PC-9 (cell line): ENCODE data around the gene CTBP2. TPM values are rescaled to one million over a fixed set of nuclear protein-coding genes. Genes with fewer than 3 reads are reported as not detected.

Experiments
- BruUV-seq: library from RNA; stranded (reverse); fragments of 400-500 nt; replicated peaks from 2 replicates; lab custom pipeline; 2021; lab: Mats Ljungman, UMichigan
- CTCF ChIA-PET: fragments of 300-600 bp; sonication (Branson Sonifier 250); formaldehyde crosslinking; loops from one replicate; lab custom pipeline; 2022; ENCODE audit warnings: antibody characterized with exemption; lab: Charles Lee
- POLR2A ChIA-PET: fragments of 300-600 bp; sonication (Branson Sonifier 250); formaldehyde crosslinking; loops from one replicate; lab custom pipeline; 2022; ENCODE audit warnings: antibody characterized with exemption; ENCODE audit not compliant: unreplicated experiment; lab: Charles Lee
- DNase-seq, 2 experiments: peaks; one replicate each; pipeline versions ENCODE4 v3.0.0 to v3.0.0-alpha.2; 2015 to 2022; ENCODE audit warnings: mixed read lengths in 1 of 2
- H2AFZ ChIP-seq: fragments of 200-600 bp; sonication (generic); 2 replicates; pipeline ENCODE4 v1.8.1; 2017; ENCODE audit warnings: antibody characterized with exemption
- H3F3A ChIP-seq: fragments of 200-600 bp; sonication (generic); 2 replicates; pipeline ENCODE4 v1.8.1; 2017; ENCODE audit warnings: antibody characterized with exemption, mild to moderate bottlenecking, low read depth; ENCODE audit not compliant: insufficient read depth
- H3K27ac ChIP-seq: fragments of 200-600 bp; sonication (generic); 2 replicates; pipeline ENCODE4 v1.6.1; 2016; ENCODE audit warnings: mixed run types
- H3K27me3 ChIP-seq: fragments of 200-600 bp; sonication (generic); 2 replicates; pipeline ENCODE4 v1.6.1; 2016; ENCODE audit warnings: low read depth, mixed run types; ENCODE audit not compliant: insufficient read depth
- H3K36me3 ChIP-seq: fragments of 200-600 bp; sonication (generic); 2 replicates; pipeline ENCODE4 v1.6.1; 2016; ENCODE audit warnings: low read depth, mixed run types
- H3K4me1 ChIP-seq: fragments of 200-600 bp; sonication (generic); replicated peaks from 2 replicates; pipeline ENCODE4 v1.6.1; 2016; ENCODE audit warnings: mixed run types; ENCODE audit not compliant: insufficient read depth
- H3K4me2 ChIP-seq: fragments of 200-600 bp; sonication (generic); 2 replicates; pipeline ENCODE4 v1.6.1; 2017; ENCODE audit warnings: mixed run types
- H3K4me3 ChIP-seq: fragments of 200-600 bp; sonication (generic); 2 replicates; pipeline ENCODE4 v1.6.1; 2016; ENCODE audit warnings: mixed run types
- H3K79me2 ChIP-seq: fragments of 200-600 bp; sonication (generic); 2 replicates; pipeline ENCODE4 v1.6.1; 2017; ENCODE audit warnings: low read depth, mixed run types
- H3K9me2 ChIP-seq: fragments of 200-600 bp; sonication (generic); 2 replicates; pipeline ENCODE4 v1.8.1; 2017; ENCODE audit warnings: mild to moderate bottlenecking; ENCODE audit not compliant: insufficient read depth
- H3K9me3 ChIP-seq: fragments of 200-600 bp; sonication (generic); 2 replicates; pipeline ENCODE4 v1.8.1; 2016; ENCODE audit warnings: low read depth; ENCODE audit not compliant: insufficient read depth
- H4K20me1 ChIP-seq: fragments of 200-600 bp; sonication (generic); 2 replicates; pipeline ENCODE4 v1.8.1; 2017; ENCODE audit not compliant: insufficient read depth
- EZH2 ChIP-seq: fragments of 200-600 bp; sonication (generic); IDR thresholded peaks from 2 replicates; pipeline ENCODE4 v1.8.0; 2017; ENCODE audit warnings: antibody characterized with exemption, low read depth
- intact Hi-C: fragments of 100-400 bp; cut with micrococcal nuclease; formaldehyde crosslinking; loops from one replicate; pipeline ENCODE4 v1.10.0; 2022; ENCODE audit not compliant: unreplicated experiment
- total RNA-seq: library from RNA; stranded (reverse); gene quantifications from 2 replicates; pipeline ENCODE4 v1.2.3, GENCODE V29; 2021
- TF ChIP-seq, protein P1 (sequence below): fragments of 200-600 bp; sonication (generic); conservative IDR thresholded peaks from 2 replicates; pipeline ENCODE4 v1.6.1; 2017; ENCODE audit warnings: mixed run types, antibody characterized with exemption, mild to moderate bottlenecking, moderate library complexity

Gene CTBP2
- total RNA-seq, 1 experiment from 2014 or later: 60.5 TPM

DNA sequence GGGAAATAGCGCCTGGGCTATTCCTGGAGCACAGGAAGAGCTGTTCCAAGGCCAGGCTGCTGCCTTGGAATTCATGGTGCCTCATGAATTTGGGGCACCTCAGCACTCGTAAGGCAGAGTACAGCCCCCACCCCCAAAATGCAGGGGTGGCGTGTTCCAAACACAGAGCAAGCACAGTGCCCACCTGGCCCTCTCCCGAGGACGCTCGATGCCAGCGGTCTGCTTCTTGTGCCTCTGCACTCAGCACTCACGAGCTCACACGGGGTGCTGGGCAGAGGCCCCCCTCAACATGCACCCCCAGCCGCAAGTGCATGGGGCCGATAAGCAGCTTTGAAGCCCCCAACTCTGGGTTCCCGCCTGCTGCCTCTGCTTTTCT is 158.3 kb downstream of the CTBP2 start:
- no peaks in the 10 kb centered on the region for H3K27me3 ChIP-seq

DNA sequence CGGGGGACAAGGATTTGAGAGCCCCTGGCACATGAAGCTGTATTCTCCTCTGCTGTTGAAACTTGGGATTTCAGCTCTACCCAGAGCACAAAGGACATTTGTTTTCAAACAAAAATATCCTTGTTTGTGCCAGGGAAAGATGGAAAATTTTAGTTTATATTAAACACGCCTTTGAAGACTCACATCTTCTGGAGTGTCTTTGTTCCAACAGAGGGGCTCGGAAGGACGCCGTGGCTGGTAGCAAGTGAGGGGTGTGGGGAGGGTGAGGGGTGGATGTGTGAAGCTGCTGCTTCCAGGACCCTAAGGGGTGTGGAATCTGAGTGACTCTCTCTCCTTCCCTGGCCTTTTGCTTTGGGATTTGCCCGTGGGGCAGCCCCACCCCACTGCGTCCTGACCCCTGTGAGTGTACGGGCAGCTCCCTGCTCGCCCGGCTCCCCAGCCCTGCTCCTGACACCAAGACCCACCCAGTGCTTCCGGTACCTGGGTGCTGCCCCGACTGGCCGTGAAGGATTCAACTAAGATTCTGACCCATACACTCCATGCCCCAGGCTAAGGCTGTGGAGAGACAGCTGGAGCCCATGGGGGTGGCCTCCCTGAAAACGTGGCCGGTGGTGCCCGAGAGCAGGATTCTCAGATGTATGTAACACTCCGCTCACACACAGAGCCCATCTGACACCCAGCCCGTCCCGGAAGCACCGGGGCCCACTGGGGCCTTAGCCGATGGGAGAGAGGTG is 158.9 kb downstream of the CTBP2 start:
- intact Hi-C loops: no loop called here
- DNase-seq: no peak
- Histone ChIP-seq H3K36me3 (no peaks in the 10 kb centered on the region), H3K9me2 (no peaks in the 10 kb centered on the region), H3K27me3 (no peaks in the 10 kb centered on the region), H3K27ac (no peak overlapping the region), H3K4me2 (no peak overlapping the region), H2AFZ (no peak overlapping the region), H4K20me1 (peaks cover 10% of the 10 kb centered on the region), H3K4me3 (no peak overlapping the region), H3K4me1 (no peaks in the 10 kb centered on the region), H3K9me3 (no peaks in the 10 kb centered on the region), H3K79me2 (no peaks in the 10 kb centered on the region; the same call in 1 of the 2 replicates), H3F3A (no peaks in the 10 kb centered on the region)
- CTCF ChIA-PET: no interaction called here
- POLR2A ChIA-PET: no interaction called here
- BruUV-seq: no TSS peak
- TF ChIP-seq, protein P1, sequence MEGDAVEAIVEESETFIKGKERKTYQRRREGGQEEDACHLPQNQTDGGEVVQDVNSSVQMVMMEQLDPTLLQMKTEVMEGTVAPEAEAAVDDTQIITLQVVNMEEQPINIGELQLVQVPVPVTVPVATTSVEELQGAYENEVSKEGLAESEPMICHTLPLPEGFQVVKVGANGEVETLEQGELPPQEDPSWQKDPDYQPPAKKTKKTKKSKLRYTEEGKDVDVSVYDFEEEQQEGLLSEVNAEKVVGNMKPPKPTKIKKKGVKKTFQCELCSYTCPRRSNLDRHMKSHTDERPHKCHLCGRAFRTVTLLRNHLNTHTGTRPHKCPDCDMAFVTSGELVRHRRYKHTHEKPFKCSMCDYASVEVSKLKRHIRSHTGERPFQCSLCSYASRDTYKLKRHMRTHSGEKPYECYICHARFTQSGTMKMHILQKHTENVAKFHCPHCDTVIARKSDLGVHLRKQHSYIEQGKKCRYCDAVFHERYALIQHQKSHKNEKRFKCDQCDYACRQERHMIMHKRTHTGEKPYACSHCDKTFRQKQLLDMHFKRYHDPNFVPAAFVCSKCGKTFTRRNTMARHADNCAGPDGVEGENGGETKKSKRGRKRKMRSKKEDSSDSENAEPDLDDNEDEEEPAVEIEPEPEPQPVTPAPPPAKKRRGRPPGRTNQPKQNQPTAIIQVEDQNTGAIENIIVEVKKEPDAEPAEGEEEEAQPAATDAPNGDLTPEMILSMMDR: no peak
- no peak for TF ChIP-seq EZH2

More for the DNA sequence above, 158.3 kb downstream of the CTBP2 start:
- ChIA-PET POLR2A (no interaction called here), CTCF (no interaction called here)
- no peaks in the 10 kb centered on the region for H3F3A ChIP-seq
- DNase-seq: no peak
- no peaks in the 10 kb centered on the region; the same call in 1 of the 2 replicates for H3K79me2 ChIP-seq
- no peaks in the 10 kb centered on the region for H3K9me3 ChIP-seq
- no peak for TF ChIP-seq EZH2
- TF ChIP-seq, protein P1: no peak
- no peaks in the 10 kb centered on the region for H3K36me3 ChIP-seq
- no peaks in the 10 kb centered on the region for H3K9me2 ChIP-seq
- no peak overlapping the region for H3K4me2 ChIP-seq
- intact Hi-C loops: no loop called here
- no peaks in the 10 kb centered on the region for H3K4me1 ChIP-seq
- no peak overlapping the region for H3K4me3 ChIP-seq
- H2AFZ ChIP-seq: no peak overlapping the region
- peaks cover 10% of the 10 kb centered on the region for H4K20me1 ChIP-seq
- H3K27ac ChIP-seq: no peak overlapping the region
- BruUV-seq: no TSS peak

DNA sequence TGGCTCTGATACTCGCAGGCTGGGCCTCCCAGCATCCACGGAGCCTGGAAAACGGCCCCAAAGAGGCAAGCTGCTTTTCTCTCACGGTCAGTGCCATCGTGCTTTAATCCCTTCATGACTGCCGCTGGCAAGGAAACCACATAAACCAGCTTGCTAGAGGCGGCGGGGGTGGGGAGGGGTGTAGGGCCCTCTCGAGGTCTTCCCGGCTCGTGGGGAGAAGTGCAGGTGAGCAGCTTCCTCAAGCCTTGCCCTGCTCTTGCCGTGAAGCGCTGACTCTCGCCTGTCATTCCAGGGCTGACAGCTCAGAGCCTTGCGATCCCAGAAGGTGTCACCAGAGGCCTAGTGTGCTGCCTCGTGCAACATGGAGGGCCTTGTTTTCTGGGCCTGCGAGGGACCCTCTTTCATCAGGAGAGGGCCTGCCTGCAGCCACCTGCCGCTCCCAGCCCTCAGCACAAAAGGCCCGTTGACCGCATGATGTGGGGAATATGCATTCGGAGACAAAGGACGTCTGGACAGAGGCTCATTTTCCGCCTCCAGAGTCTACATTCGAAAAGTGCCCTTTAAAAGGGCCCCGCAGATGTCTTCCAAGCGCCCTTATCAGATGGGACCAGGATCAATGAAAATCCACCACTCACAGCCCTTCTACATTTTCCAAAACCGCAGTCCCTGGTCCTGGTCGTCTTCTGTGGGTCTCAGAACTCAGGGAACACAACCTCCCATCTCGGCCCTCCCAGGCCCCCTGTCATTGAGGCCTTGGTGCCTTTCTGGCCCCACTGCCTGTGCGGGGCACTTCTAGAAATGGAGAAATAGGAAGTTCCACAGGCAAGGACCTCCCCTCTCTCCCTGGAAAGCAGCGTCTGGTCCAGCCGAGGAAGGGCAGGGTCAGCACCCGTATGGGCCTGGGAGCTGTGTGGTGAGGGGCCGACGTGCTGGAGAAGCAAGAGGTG is 159.7 kb downstream of the CTBP2 start:
- Histone ChIP-seq H2AFZ (no peak overlapping the region), H3K4me2 (no peak overlapping the region), H3K4me3 (no peak overlapping the region), H3K27me3 (no peaks in the 10 kb centered on the region), H3K27ac (no peak overlapping the region), H4K20me1 (peaks cover 10% of the 10 kb centered on the region), H3K79me2 (no peaks in the 10 kb centered on the region; the same call in 1 of the 2 replicates), H3F3A (no peaks in the 10 kb centered on the region), H3K9me2 (no peaks in the 10 kb centered on the region), H3K9me3 (no peaks in the 10 kb centered on the region), H3K4me1 (no peaks in the 10 kb centered on the region), H3K36me3 (no peaks in the 10 kb centered on the region)
- no peak for TF ChIP-seq EZH2
- no peak for DNase-seq
- intact Hi-C loops: no loop called here
- BruUV-seq: no TSS peak
- ChIA-PET POLR2A (no interaction called here), CTCF (no interaction called here)
